Subcutaneous adipose tissue (tissue), 4 donors: ENCODE results near the gene AMACR. TPM values are rescaled to one million over a fixed set of nuclear protein-coding genes. Genes with fewer than 3 reads are reported as not detected.

Experiments
- total RNA-seq, 4 donors: library from RNA; depleted of rRNA; stranded (reverse); fragments of >200 nt; gene quantifications; one replicate each; pipeline ENCODE4 v1.1.0, GENCODE V29; 2016
- TF ChIP-seq, protein P1 (sequence below): fragments of 450-650 bp; IDR thresholded peaks from one replicate; pipeline ENCODE4 v1.5.1; 2016; ENCODE audit warnings: low read depth, mild to moderate bottlenecking, control low read depth, antibody characterized with exemption, moderate library complexity

AMACR gene
- total RNA-seq, 4 donors from 2014 or later: 5.1 to 15.4 (median 7.0) TPM

GRCh38 chr5:33994845-33995244 is 13.0 kb downstream of the AMACR start:
- TF ChIP-seq, protein P1, sequence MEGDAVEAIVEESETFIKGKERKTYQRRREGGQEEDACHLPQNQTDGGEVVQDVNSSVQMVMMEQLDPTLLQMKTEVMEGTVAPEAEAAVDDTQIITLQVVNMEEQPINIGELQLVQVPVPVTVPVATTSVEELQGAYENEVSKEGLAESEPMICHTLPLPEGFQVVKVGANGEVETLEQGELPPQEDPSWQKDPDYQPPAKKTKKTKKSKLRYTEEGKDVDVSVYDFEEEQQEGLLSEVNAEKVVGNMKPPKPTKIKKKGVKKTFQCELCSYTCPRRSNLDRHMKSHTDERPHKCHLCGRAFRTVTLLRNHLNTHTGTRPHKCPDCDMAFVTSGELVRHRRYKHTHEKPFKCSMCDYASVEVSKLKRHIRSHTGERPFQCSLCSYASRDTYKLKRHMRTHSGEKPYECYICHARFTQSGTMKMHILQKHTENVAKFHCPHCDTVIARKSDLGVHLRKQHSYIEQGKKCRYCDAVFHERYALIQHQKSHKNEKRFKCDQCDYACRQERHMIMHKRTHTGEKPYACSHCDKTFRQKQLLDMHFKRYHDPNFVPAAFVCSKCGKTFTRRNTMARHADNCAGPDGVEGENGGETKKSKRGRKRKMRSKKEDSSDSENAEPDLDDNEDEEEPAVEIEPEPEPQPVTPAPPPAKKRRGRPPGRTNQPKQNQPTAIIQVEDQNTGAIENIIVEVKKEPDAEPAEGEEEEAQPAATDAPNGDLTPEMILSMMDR: no peak

GRCh38 chr5:33992864-33993263 is 15.0 kb downstream of the AMACR start:
- TF ChIP-seq, protein P1: no peak

DNA sequence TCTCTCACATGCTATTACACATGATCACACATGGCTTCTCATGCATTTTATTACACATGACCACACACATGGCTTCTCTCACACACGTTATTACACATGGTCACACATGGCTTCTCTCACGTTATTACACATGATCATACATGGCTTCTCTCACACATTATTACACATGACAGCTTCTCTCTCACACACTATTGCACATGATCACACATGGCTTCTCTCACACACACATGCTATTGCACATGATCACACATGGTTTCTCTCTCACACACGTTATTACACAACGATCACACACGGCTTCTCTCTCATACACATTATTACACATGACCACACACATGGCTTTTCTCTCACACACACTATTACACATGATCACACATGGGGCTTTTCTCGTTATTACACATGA is 22.4 kb downstream of the AMACR start:
- TF ChIP-seq, protein P1: no peak

- TF ChIP-seq, protein P1: no peak
Observed at GRCh38 chr5:33984671-33985124, 23.2 kb downstream of the AMACR start, which contains the start of gene SLC45A2. Gene SLC45A2, minus strand, starts transcription at chr5:33984693. Its CDS starts 110 bp downstream, at chr5:33984583.

GRCh38 chr5:33984178-33984577 is 23.7 kb downstream of the AMACR start:
- TF ChIP-seq, protein P1: no peak

DNA sequence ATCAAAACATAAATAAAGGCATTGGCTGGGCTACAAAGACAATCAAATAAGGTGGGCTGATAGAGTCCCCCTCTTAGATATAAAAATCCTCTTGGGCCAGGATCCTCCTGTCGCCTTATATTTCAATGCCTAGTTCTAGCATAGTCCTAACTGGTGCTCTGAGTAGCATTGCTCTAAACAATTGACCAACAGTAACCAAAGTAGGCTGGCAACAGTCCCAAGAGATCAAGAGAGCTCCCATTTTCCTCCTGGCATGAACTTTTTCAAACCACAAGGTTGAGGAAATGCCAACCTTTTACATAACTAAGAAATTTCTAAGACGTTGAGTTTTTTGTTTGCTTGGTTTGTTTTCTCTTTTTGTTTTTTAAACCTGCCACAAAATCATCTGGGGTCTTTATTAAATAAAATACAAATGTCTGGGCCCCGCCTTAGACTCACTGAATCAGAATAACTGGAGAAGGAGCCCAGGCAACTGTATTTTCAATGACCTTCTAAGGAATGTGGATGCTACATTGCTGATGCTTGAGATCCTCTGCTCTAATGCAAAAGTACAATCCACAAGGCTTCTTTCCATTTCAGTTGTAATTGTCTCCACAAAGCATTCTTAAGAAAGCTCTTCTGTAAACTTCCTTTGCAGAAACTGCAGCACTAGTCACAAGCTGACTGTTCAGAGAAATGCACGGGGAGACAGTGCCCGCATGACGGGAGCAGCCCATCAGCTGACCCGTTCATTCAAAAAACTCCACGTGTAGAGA is 26.3 kb downstream of the AMACR start:
- TF ChIP-seq, protein P1: no peak

GRCh38 chr5:33980030-33980429 is 27.8 kb downstream of the AMACR start:
- TF ChIP-seq, protein P1: no peak
